ENCODE data around the gene HACL1. TPM values are rescaled to one million over a fixed set of nuclear protein-coding genes. Genes with fewer than 3 reads are reported as not detected.
A peak's percentile ranks its signal among the peaks of the same experiment; 100 is the strongest.
"Not testable (repeated sequence)": the region's sequence is repeated elsewhere in the genome, so short reads cannot be mapped to it uniquely, and the experiment has no call there.

The HACL1 gene
- total RNA-seq, 1 donor from 2014 or later = 15.2 TPM

GRCh38 chr3:15610082-15610759 lies 8.9 kb upstream of the HACL1 start:
- Histone ChIP-seq H3K27me3 (no peaks in the 10 kb centered on the region), H3K36me3 (no peaks in the 10 kb centered on the region), H3K27ac (no peak overlapping the region), H3K4me1 (peaks cover 8% of the 10 kb centered on the region), H3K4me3 (no peak overlapping the region), H3K9me3 (no peaks in the 10 kb centered on the region)
- intact Hi-C loops (cut with DNase I) = no loop called here
- DNase-seq (peak; percentile 73), ATAC-seq (peak; percentile 92)
- no peak for TF ChIP-seq CTCF (IDR thresholded peaks at IDR 0.05)

DNA sequence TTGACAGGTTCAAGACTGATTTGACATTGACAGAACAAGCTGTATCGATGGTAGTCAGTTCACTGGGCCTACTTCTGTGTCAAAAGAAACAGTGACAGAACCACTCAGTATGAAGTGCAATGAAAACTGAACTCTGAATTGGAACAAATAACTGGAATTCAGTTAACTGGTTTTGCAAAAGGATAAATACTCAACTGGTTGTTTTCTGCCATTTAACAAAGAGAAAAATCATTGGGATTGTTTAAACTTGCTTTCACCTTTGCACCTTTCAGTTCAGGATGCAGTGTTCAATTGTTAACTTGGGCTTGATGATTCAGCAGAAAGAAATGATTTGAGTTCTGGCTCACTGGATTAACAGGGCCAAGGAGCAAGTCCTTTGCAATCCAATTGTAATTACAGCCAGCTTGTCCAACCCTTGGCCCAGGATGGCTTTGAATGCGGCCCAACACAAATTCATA lies 5.1 kb upstream of the HACL1 start:
- no peaks in the 10 kb centered on the region for H3K36me3 ChIP-seq
- no peaks in the 10 kb centered on the region for H3K9me3 ChIP-seq
- H3K27ac ChIP-seq = no peak overlapping the region

GRCh38 chr3:15604584-15604983 lies 3.2 kb upstream of the HACL1 start:
- ATAC-seq = not testable (repeated sequence)
- H3K4me1 ChIP-seq = peaks cover 16% of the 10 kb centered on the region

More for the DNA sequence above, 5.1 kb upstream of the HACL1 start:
- ATAC-seq = no peak
- DNase-seq = no peak
- H3K4me1 ChIP-seq = peaks cover 7% of the 10 kb centered on the region
- no peak overlapping the region for H3K4me3 ChIP-seq
- H3K27me3 ChIP-seq = no peaks in the 10 kb centered on the region
- TF ChIP-seq CTCF (IDR thresholded peaks at IDR 0.05) = no peak
- intact Hi-C loops (cut with DNase I) = no loop called here

GRCh38 chr3:15602816-15603215 lies 1.4 kb upstream of the HACL1 start:
- Histone ChIP-seq H3K36me3 (peaks cover 19% of the 10 kb centered on the region), H3K4me1 (peaks cover 16% of the 10 kb centered on the region), H3K4me3 (peak overlapping the region; percentile 74)
- H3K27me3 ChIP-seq; H3K27ac ChIP-seq; H3K9me3 ChIP-seq; intact Hi-C loops (cut with DNase I); DNase-seq; ATAC-seq: not testable (repeated sequence)

More at GRCh38 chr3:15604584-15604983, 3.2 kb upstream of the HACL1 start:
- H3K27me3 ChIP-seq; H3K9me3 ChIP-seq; DNase-seq; H3K27ac ChIP-seq; intact Hi-C loops (cut with DNase I); H3K4me3 ChIP-seq; H3K36me3 ChIP-seq: not testable (repeated sequence)

GRCh38 chr3:15602146-15602536 lies 772 bp upstream of the HACL1 start:
- no peak for TF ChIP-seq CTCF (IDR thresholded peaks at IDR 0.05)
- DNase-seq (no peak), ATAC-seq (peak; percentile 1)
- peak overlapping the region; percentile 74 for H3K4me3 ChIP-seq
- intact Hi-C loops (cut with DNase I) = no loop called here
- no peaks in the 10 kb centered on the region for H3K27me3 ChIP-seq
- peaks cover 26% of the 10 kb centered on the region for H3K36me3 ChIP-seq
- H3K9me3 ChIP-seq = no peaks in the 10 kb centered on the region
- H3K4me1 ChIP-seq = peaks cover 16% of the 10 kb centered on the region
- peak overlapping the region; percentile 92 for H3K27ac ChIP-seq

DNA sequence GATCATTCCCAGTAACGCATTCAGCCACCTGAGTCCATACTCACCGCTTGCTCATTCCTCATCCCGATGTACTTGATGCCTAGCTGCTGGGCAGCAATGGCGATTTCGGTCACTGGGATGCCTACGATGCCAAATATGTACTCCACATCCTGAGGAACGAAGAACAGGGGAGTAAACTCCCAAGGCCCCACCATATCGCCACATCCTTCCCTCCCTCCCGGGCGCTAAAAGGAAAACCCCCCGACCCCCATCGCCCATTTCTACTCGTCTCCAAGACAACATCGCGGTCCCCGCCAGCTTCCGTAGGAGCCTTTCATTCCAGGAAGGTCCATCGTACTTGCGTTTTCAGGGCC lies 347 bp downstream of the HACL1 start:
- intact Hi-C loops (cut with DNase I) = no loop called here
- H3K9me3 ChIP-seq = no peaks in the 10 kb centered on the region

More for the DNA sequence above, 347 bp downstream of the HACL1 start:
- Histone ChIP-seq H3K27me3 (no peaks in the 10 kb centered on the region), H3K4me1 (peaks cover 16% of the 10 kb centered on the region), H3K27ac (peak overlapping the region; percentile 92), H3K4me3 (peak overlapping the region; percentile 74), H3K36me3 (peaks cover 37% of the 10 kb centered on the region)
- DNase-seq = no peak
- ATAC-seq = peak; percentile 19
- TF ChIP-seq CTCF (IDR thresholded peaks at IDR 0.05) = no peak
